ENCODE data around the gene SLCO4C1. TPM values are rescaled to one million over a fixed set of nuclear protein-coding genes. Genes with fewer than 3 reads are reported as not detected.

Gene SLCO4C1
- total and polyA plus RNA-seq, 2 of the 13 experiments (the other 11 are each of a cell fraction or from before 2014, with no cell fraction given): 1.3 to 7.8 TPM

- no peak for TF ChIP-seq KIAA2018 (CRISPR knock-in tag; IDR thresholded peaks at IDR 0.05; ENCODE audit: borderline replicate concordance)
- no peak for TF ChIP-seq SRSF4 (IDR thresholded peaks at IDR 0.05; ENCODE audit: low read depth, low read length, poor library complexity, severe bottlenecking)
- no peak for TF ChIP-seq ZNF441 (CRISPR knock-in tag; IDR thresholded peaks at IDR 0.05; ENCODE audit: borderline replicate concordance)
- TF ChIP-seq MIER3 (CRISPR knock-in tag; IDR thresholded peaks at IDR 0.05; ENCODE audit: borderline replicate concordance): no peak
- TF ChIP-seq ZNF737 (CRISPR knock-in tag; IDR thresholded peaks at IDR 0.05; ENCODE audit: borderline replicate concordance): no peak
- TF ChIP-seq SNAI1 (CRISPR knock-in tag; IDR thresholded peaks at IDR 0.05; ENCODE audit: borderline replicate concordance): no peak
Observed at GRCh38 chr5:102294886-102295395, 1.1 kb downstream of the SLCO4C1 start (continued).
